NCI-H2227 (cell line): ENCODE measurements around the gene FUZ.

ENCODE experiments used
- DNase-seq: peaks from one replicate; lab custom pipeline; 2025; ENCODE audit not compliant: unreplicated experiment; lab: John Stamatoyannopoulos, UW

FUZ gene

GRCh38 chr19:49761249-49761624 is 51.9 kb downstream of the FUZ start:
- no peak for DNase-seq

- DNase-seq: no peak
Observed at GRCh38 chr19:49758292-49758691, 54.8 kb downstream of the FUZ start.
